Pancreas (tissue), 10 donors: ENCODE measurements around the gene LAMA2. TPM values are rescaled to one million over a fixed set of nuclear protein-coding genes. Genes with fewer than 3 reads are reported as not detected.

Experiments
- ATAC-seq, 4 donors: fragments of 200-7000 bp; cut with Tn5 transposase; one replicate each; pipeline versions ENCODE4 v1.8.0 to v1.9.1; 2020; ENCODE audit warnings: mild to moderate bottlenecking in 4 of 4, moderate library complexity in 4 of 4
- DNase-seq, 6 donors: peaks; one replicate each; pipeline ENCODE4 v3.0.0-alpha.2; 2020
- FAIRE-seq: peaks from 2 replicates; lab custom pipeline; 2012; peaks lifted over from hg19 to GRCh38; lab: Jason Lieb, UNC
- H3K27ac ChIP-seq, 4 donors: fragments of 200-600 bp; sonication (generic); 1 replicate in 3 of 4; 2 replicates in 1 of 4; pipeline versions ENCODE4 v1.5.0 to v1.8.0; 2020
- H3K27me3 ChIP-seq, 4 donors: fragments of 200-600 bp; one replicate each; pipeline ENCODE4 v1.8.0; 2021
- H3K36me3 ChIP-seq, 3 donors: fragments of 200-600 bp; sonication (generic) in 1 of 3; one replicate each; pipeline versions ENCODE4 v1.5.0 to v1.8.0; 2020 to 2021
- H3K4me1 ChIP-seq, 3 donors: fragments of 200-600 bp; one replicate each; pipeline ENCODE4 v1.8.0; 2021
- H3K4me3 ChIP-seq, 4 donors: fragments of 200-600 bp; sonication (generic) in 2 of 4; one replicate each; pipeline versions ENCODE4 v1.5.0 to v1.8.0; 2020 to 2021
- H3K9me3 ChIP-seq, 4 donors: fragments of 200-600 bp; one replicate each; pipeline ENCODE4 v1.8.0; 2021
- CTCF ChIP-seq, 4 donors: fragments of 200-600 bp; sonication (generic) in 3 of 4; IDR thresholded peaks; one replicate each; pipeline versions ENCODE4 v1.5.0 to v1.8.0; 2021; ENCODE audit warnings: antibody characterized with exemption in 4 of 4
- WGBS, 2 donors: extraction: QIAGEN DNeasy Blood & Tissue Kit; methylation state at CpG; one replicate each; pipeline ENCODE4 v1.1.7; 2013; 5-methylcytosine and 5-hydroxymethylcytosine counted together
- intact Hi-C, 3 donors: fragments of 100-400 bp; cut with DNase I; formaldehyde crosslinking; loops; one replicate each; pipeline versions ENCODE4 v1.11.1 to v1.14.2; 2022
- polyA plus RNA-seq, 2 donors: library from polyadenylated mRNA; stranded (reverse); fragments of 200-250 nt; gene quantifications; one replicate each; pipeline ENCODE4 v1.2.3, GENCODE V29; 2013
- total RNA-seq, 6 donors: library from RNA; stranded (reverse); fragmentation: NEBNext Ultra II Directional in 4 of 6; extraction: Animal tissue kit (Norgen Biotek cat#: 25700) in 4 of 6; gene quantifications; one replicate each; pipeline versions ENCODE4 v1.2.1 to v1.2.4, GENCODE V29; 2021 to 2023
- donor health status: healthy with polysubstance abuse.
- donor health status: DM: no; HTN: no; CAD: no; lungs with moderate emphysema.
- donor health status: DM: no; HTN: no; CAD: no.
- donor health status: control.
- donor health status: control.
- donor health status: Bipolar disorder and iron deficiency.
- donor health status: DM: yes; HTN: yes; CAD: no.
- donor health status: DM: no; HTN: no; CAD: no.
- donor health status: DM: no; HTN: no; CAD: no.
- donor health status: DM: yes; HTN: yes; CAD: no.

LAMA2 gene
- total and polyA plus RNA-seq, 8 donors: 1.2 to 26.2 (median 6.2) TPM

- WGBS, 2 donors: 59 to 69% methylated on average over 3 of the region's 3 CpGs
- Histone ChIP-seq H3K4me3 (no peak overlapping the region), H3K27me3 (no peaks in the 10 kb centered on the region), H3K27ac (no peak overlapping the region), H3K4me1 (no peaks in the 10 kb centered on the region), H3K36me3 (no peaks in the 10 kb centered on the region), H3K9me3 (no peaks in the 10 kb centered on the region)
- TF ChIP-seq CTCF (IDR thresholded peaks at IDR 0.05): no peak
- intact Hi-C loops: no loop called here
- DNase-seq: no peak
- no peak for ATAC-seq
- no peak for FAIRE-seq
Measured at GRCh38 chr6:129469070-129469662, 586.2 kb downstream of the LAMA2 start.

- H3K27me3 ChIP-seq: no peaks in the 10 kb centered on the region
- WGBS, 2 donors: 80 to 82% methylated on average over 3 of the region's 3 CpGs
- no peaks in the 10 kb centered on the region for H3K9me3 ChIP-seq
- ATAC-seq: no peak
- H3K27ac ChIP-seq: no peak overlapping the region
- H3K4me3 ChIP-seq: no peak overlapping the region
- TF ChIP-seq CTCF (IDR thresholded peaks at IDR 0.05): no peak
- FAIRE-seq: no peak
- no peaks in the 10 kb centered on the region for H3K36me3 ChIP-seq
- intact Hi-C loops: no loop called here
- H3K4me1 ChIP-seq: peaks cover 0 to 12% (median 5%) of the 10 kb centered on the region in 3 donors
- DNase-seq: no peak
Measured at GRCh38 chr6:129472239-129472638, 589.3 kb downstream of the LAMA2 start.

GRCh38 chr6:129473546-129473945 is 590.6 kb downstream of the LAMA2 start:
- ATAC-seq (no peak), FAIRE-seq (no peak), DNase-seq (no peak)
- WGBS, 2 donors: 94 to 100% methylated on average over 3 of the region's 3 CpGs
- no peaks in the 10 kb centered on the region for H3K36me3 ChIP-seq
- H3K4me3 ChIP-seq: no peak overlapping the region
- TF ChIP-seq CTCF (IDR thresholded peaks at IDR 0.05): no peak
- no peaks in the 10 kb centered on the region for H3K27me3 ChIP-seq
- H3K9me3 ChIP-seq: no peaks in the 10 kb centered on the region
- no peak overlapping the region for H3K27ac ChIP-seq
- H3K4me1 ChIP-seq: peaks cover 0 to 13% (median 5%) of the 10 kb centered on the region in 3 donors
- intact Hi-C loops: no loop called here

GRCh38 chr6:129475477-129476247 is 592.7 kb downstream of the LAMA2 start:
- Histone ChIP-seq H3K9me3 (no peaks in the 10 kb centered on the region), H3K27ac (no peak overlapping the region), H3K36me3 (no peaks in the 10 kb centered on the region), H3K4me3 (no peak overlapping the region), H3K27me3 (no peaks in the 10 kb centered on the region), H3K4me1 (peaks cover 0 to 13% (median 5%) of the 10 kb centered on the region in 3 donors)
- ATAC-seq (peak; percentile 57 to 80 (median 64)), DNase-seq (no peak), FAIRE-seq (no peak)
- TF ChIP-seq CTCF (IDR thresholded peaks at IDR 0.05): no peak
- intact Hi-C loops: no loop called here
- WGBS, 2 donors: 34 to 36% methylated on average over 7 of the region's 7 CpGs

GRCh38 chr6:129476248-129476564 is 593.3 kb downstream of the LAMA2 start:
- no peak for TF ChIP-seq CTCF (IDR thresholded peaks at IDR 0.05)
- no peaks in the 10 kb centered on the region for H3K27me3 ChIP-seq
- 65 to 70% methylated on average over 4 of the region's 4 CpGs for WGBS, 2 donors
- no peaks in the 10 kb centered on the region for H3K36me3 ChIP-seq
- FAIRE-seq (no peak), DNase-seq (no peak), ATAC-seq (peak in 1 of 4 donors; percentile 13)
- H3K9me3 ChIP-seq: no peaks in the 10 kb centered on the region
- no peak overlapping the region for H3K4me3 ChIP-seq
- intact Hi-C loops: no loop called here
- H3K4me1 ChIP-seq: peaks cover 0 to 13% (median 5%) of the 10 kb centered on the region in 3 donors
- no peak overlapping the region for H3K27ac ChIP-seq
